PC-9 (cell line): ENCODE measurements around the gene PHLDA1.

ENCODE experiments used
- CTCF ChIP-seq: fragments of 200-600 bp; sonication (generic); conservative IDR thresholded peaks from 2 replicates; pipeline ENCODE4 v1.6.1; 2017; ENCODE audit warnings: mixed run types, antibody characterized with exemption, mild to moderate bottlenecking, moderate library complexity
- EZH2 ChIP-seq: fragments of 200-600 bp; sonication (generic); IDR thresholded peaks from 2 replicates; pipeline ENCODE4 v1.8.0; 2017; ENCODE audit warnings: antibody characterized with exemption, low read depth

GRCh38 chr12:75998292-75999063 lies 33.1 kb downstream of the PHLDA1 start:
- TF ChIP-seq CTCF (no peak), EZH2 (no peak)
